NCI-H1417 (cell line): ENCODE data around the gene CRY1.

Source experiments
- DNase-seq, 3 experiments: peaks; one replicate each; lab custom pipeline; 2025; lab: John Stamatoyannopoulos, UW

The CRY1 gene

GRCh38 chr12:107093417-107094182, at the start of gene CRY1:
Gene CRY1 (minus strand): TSS chr12:107093549. CDS start chr12:107092961, 588 bp downstream.
- DNase-seq, result peak; percentile 99 to 100 (median 99)

DNA sequence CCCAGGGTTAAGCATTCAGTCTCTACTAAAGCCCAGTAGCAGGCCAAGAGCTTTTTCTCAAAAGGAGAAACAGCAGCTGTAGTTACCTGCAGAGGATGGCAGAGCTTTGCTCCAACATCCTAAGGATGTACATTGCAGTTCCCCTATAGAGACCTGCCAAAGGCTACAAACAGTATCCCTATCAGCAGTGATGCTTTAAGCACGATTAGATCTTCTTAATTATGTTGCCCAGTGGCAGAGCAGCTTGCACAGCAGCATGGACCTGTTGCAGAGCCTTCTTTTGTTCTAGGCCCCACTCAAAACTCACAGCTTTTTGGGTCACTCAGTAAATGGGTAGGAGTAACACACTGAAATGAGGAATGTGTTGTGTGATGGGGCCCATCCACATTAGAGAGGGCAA, 46.4 kb upstream of the CRY1 start:
- DNase-seq, result no peak

DNA sequence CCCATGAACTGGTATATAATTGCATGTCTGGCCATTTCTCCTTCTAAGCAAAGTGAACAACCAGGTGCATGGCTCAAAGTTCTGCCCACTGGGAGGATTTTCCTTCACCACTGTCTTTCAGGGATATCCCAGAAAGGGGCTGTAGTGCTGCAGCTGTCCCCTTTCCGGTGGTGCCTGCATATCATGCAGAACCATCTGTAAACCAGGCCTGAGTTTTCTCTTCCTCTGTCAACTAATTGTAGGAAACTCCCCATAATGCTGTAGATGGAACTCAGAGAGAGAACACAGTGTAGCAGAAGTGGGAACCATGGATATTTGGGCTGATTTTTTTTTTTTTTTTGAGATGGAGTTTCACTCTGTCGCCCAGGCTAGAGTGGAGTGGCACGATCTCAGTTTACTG, 45.6 kb upstream of the CRY1 start:
- no peak for DNase-seq

GRCh38 chr12:107135177-107135576, 41.8 kb upstream of the CRY1 start:
- DNase-seq, result peak in 1 of 3 experiments; percentile 27

DNA sequence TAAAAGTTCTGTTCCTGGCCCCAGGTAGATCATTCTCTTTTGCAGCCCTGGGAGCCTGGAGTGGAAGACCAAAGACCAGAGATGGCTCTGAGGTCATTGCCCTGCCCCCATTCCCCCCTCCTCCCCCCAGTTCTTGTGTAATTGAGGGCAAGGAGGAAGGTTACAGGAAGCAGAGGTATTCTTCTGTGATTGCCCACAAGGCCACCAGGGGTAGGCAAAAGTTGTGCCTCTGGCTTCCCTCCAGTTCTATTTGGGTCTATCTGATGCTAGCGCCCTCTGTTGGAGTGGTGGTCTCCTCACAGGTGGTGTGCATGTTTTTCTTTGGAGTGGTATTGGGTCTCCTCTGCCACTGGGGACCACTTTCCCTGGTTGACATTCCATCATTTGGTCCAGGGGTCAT, 41.2 kb upstream of the CRY1 start:
- DNase-seq, result peak in 1 of 3 experiments; percentile 21

DNA sequence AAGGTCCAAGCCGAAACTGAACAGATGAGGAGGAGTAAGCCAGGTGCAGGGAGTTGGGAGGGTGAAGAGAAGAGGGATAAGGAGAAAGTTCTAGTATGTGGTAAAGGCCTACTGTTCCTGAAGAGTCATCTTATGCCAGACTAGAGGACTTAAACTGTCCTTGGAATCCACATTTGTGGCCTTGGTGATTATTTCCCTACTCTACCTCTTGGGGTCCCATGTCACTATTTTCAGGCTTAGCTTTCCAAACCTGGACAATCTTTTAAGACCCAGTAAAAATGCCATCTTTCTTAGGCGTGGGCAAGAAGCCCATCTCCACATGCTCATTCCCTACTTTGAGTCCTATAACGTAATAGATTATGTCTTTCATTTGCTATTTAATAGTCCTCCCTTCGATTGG, 40.1 kb upstream of the CRY1 start:
- peak in 2 of 3 experiments; percentile 23 to 39 for DNase-seq

GRCh38 chr12:107131832-107132616, 38.7 kb upstream of the CRY1 start:
- DNase-seq, result peak; percentile 78 to 97 (median 96)

GRCh38 chr12:107130830-107131611, 37.7 kb upstream of the CRY1 start:
- peak; percentile 86 to 99 (median 98) for DNase-seq

DNA sequence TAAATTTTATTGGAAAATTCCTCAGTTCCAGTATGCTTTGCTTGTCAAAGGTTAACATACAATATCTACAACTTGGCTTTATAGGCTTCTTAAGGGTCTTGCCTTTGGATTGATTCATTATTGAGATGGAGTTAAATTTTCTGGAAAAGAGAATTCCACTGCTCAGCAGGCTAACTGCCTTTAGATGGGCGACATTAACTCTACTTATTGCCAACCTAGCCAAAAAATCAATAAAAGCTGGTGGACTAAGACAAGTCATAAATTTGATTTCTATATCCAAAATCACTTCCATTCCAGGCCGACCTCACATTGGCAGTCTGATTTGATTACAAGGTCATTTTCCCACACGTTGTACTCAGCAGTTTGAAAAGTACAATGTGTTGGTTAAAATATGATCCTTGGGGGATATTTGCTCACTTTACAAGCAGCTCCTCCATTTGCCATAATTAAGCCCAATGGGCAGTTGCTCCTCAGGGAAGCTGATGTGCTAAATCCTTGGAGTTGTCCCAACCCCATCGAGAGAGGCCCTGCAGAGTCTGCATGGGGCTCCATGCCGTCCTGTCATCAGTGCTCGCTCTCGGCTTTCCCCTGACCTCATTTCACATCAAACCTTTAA, 36.1 kb upstream of the CRY1 start:
- DNase-seq, result peak; percentile 18 to 71 (median 62)

DNA sequence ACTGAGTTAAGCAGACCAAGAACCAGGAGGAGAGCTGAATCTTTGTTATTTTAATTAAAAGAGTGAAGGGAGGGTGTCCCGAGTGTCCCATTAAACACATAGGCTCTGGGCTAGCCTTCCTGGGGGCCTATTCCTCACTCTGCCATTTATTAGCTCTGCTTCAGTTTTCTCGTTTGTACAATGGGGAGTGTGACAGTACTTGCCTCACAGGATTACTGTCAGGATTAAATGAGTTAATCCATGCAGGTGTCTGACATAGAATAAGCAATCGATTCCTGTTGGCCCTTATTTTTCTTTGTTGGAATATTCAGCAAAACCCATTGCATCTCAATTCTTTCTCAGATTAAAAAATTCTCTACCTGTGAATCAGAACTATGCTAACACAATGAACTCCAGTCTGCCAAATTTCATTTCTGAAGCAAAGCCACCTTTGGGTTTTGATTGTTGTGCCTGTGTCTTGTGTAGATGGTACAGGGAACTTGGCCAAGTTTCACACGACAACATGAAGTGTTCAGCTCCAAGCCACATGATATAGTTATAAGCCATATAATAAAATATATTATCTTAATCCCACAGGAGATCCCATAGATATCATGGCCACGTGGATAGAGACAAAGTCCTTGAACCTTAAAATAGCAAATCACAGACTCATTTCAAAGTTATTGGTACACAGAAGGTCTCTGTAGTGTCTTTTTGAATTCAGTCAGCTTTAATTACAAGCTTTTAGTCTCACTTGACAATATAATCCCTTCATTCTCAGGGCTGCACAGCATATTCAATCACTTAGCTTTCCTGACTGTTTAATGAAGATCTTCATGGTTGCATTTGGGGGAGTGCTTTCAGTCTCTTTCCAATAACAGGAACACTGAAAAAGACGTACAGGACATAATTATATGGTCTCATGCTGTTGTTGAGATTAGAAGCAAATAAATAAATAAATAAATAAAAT, 34.4 kb upstream of the CRY1 start:
- DNase-seq, result peak in 2 of 3 experiments; percentile 55 to 60

DNA sequence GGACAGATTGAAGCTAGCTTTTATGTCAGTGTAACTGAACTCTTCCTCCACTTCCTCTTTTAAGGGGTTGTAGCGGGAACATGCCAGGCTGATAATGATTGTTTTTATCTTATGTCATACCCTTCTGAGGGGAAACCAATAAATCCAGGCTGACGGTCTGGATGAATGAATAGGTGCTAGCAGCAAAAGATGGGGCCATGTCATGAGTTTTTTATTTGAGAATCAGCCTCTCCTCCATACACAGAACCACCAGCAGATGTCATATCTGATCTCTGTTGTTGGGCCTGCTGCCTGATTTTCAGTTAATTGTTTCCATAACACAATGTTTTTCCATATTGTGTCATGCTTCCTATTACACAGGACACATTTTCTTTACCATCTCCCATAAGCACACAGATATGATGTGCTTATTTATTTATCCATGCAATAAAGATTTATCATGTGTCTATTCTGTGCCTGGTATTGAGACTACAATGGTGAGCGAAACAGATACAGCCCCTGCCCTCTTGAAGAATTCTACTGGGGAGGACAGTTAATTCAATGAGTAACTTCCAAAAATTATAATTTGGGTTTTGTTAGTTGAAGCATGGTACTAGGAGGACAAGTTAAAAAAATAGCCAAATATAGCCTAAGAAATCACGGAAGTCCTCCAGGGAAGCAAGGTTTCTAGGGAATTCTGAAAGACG, 33.6 kb upstream of the CRY1 start:
- DNase-seq, result peak; percentile 61 to 89 (median 64)

DNA sequence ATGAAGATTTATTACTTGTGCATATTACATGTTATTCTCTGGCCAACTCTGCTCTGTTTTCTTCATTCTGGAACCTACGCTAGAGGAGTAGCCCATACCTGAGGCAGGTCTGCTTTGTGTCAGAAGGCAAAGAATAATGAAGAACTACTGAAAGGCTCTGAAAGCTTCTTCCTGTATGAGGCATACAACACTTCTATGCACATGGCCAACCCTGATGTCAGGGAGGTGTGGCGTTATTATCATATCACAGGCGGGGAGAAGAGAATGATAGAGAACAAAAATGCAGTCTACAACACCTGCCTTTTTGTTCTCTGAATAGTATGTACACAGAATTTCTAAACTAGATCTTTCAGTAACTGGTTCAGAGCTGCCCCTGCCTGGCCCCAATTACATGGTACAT, 32.5 kb upstream of the CRY1 start:
- peak; percentile 75 to 94 (median 76) for DNase-seq

DNA sequence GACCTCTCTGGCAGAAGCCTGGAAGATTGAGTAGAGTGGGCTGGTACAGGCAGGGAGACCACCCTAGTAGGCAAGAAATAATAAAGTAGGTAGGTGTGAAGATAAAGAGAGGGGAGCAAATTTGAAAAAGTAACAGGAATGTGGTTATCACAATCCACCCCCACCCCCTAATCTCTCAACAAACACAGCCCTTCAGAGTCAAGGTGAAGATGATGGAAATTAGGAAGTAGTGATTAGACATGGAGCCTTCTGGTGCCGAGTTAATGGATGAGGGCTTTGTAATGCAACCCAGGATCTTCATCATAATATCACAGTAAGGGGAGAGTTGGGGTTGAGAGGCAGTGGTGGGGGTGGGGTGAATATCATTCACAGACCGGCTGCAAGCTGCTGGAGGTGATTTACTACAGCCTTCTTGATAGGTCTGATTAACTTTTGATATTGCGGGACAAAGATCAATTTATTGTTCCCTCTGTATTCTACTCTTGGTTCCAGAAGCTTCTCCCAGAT, 29.2 kb upstream of the CRY1 start:
- no peak for DNase-seq

- DNase-seq, result no peak
Observed at GRCh38 chr12:107119091-107119490, 25.7 kb upstream of the CRY1 start.

DNA sequence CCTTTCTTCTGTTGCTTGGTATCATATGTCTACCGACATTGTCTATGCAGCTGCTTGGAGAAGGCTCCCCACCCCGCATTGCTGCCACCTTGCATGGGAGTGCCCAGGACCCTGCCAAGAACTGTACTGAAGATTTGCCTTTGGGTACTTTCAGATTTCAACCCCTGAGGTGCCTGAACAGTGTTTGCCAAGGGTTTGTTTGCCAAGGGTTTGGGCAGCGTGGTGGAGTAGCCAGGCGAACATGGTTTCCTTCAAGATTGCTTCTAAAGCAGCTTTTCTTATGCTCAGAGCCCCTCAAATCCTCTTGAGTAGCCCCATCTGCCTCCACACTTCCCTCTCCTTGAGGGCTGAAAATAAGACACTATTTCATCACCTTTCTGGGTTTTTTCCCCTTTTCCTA, 25.3 kb upstream of the CRY1 start:
- DNase-seq, result no peak

- DNase-seq, result no peak
Observed at GRCh38 chr12:107115119-107115518, 21.8 kb upstream of the CRY1 start.

DNA sequence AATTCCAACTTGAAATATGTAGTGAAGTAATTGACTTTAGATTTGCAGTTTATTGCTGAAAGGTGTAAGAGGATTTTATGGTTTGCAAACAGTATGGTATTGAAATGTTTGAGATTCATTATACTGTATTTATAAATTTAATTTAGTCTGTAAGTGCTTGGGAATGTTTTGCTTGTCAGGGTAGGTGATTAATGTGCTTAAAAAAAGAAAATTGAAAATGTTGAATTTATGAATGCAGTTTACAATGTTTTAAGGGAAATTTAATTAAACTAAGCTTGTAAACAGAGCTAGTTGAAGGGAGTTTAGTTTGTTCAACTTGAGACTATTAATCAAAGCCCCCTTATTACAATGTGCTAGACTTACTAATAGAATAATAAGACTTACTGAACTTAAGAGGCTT, 18.0 kb upstream of the CRY1 start:
- no peak for DNase-seq

GRCh38 chr12:107109726-107110719, 16.7 kb upstream of the CRY1 start:
- DNase-seq, result no peak
